ENCODE measurements around the gene ZNF892.

Gene ZNF892

DNA sequence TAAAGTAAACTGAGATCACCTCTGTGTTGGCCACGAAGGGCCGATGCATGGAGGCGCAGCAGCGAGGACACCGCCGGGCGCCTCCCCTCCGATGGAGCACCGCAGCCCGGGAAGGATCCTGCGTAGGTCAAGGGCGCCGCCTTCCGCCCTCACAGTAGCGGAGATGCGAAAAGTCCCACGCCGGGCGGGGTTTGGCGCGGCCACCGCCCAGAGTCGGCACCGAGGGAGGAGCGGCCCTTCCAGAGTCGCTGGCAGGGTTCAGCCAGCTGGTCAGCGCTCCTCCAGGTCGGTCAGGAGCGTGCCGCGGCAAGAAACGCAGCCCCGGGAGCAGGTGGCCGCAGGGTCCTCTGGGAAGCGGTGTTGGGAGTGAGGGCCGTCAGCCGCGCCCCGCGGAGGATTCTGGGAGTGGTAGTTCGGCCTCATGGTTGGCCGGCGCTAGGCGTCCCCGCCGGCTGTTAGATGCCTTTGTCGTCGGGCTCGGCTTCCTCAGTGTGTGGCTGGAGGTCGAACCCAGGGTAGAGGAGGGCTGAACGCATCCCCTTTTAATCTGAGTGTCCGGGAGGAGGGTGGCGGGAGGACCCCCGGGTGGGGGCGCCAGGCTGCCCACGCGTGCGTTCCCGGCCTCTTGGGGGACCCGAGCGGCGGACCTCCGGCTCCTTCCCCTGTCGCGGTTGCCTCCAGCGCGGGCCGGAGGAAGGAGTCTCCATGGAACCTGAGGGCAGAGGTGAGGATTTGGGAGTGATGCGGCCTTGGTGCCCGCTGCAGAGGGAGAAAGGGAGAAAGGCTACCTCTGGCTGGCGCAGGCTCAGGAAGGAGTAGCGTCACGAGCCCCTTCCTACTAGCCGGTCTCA lies at the start of gene ZNF892:
Gene ZNF892, plus strand, starts transcription at position 411 of the 851 bp plus-strand sequence. Its CDS starts 295 bp downstream, at position 706.
- peak; percentile 90 for DNase-seq

DNA sequence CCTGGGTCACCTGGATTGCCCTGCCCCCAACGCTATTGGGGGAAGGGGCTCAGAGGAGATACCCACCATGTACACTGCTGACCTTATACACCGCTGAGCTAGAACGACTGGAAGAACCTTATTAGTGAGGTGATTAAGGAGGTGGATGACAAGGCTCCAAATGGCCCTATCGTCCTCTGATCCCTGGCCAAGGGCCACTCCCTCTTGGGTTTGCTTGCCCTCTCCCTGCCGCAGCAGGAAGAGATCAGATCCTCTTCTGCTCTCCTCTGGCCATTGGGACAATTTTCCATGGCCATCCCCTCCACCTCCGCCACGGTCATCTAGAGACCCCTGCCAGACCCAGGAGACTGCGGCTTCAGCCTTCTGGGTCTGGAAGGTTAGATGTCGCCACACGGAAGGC lies 48.9 kb upstream of the ZNF892 start:
- no peak for DNase-seq

DNA sequence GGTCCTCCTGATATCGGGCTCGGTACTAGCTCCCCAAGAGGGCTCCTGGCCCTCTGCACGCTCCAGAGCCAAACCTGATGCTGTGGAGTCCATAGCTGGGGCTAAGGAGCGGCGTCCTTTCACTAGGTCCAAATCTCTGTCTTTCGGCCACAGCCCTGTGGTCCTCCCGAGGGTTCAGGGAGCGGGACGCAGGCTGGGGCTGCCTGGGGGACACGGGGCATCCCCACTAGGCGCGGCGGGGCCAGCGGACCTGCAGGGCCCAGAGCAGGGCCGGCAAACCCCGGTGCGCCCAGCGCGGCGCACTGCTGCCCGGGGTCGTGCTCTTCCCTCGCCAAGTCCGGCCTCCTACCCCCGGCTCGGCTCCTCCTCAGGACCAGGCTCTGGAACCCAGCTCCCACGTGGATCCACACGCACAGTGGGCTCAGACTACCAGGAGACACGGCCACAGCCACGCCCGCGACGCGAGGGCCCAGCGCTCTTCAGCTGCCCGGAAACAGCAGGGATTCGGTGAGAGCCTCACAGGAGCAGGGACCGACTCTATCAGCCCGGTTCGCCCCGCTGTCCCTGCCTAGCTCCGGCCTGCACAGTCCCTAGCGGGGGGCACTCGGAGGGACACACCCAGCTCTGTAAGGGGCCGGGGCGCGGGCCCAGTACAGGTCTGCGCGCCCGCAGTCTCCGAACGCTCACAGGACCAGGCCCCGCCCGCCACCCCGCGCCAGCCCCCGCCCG lies 48.3 kb upstream of the ZNF892 start:
- DNase-seq = peak; percentile 5

DNA sequence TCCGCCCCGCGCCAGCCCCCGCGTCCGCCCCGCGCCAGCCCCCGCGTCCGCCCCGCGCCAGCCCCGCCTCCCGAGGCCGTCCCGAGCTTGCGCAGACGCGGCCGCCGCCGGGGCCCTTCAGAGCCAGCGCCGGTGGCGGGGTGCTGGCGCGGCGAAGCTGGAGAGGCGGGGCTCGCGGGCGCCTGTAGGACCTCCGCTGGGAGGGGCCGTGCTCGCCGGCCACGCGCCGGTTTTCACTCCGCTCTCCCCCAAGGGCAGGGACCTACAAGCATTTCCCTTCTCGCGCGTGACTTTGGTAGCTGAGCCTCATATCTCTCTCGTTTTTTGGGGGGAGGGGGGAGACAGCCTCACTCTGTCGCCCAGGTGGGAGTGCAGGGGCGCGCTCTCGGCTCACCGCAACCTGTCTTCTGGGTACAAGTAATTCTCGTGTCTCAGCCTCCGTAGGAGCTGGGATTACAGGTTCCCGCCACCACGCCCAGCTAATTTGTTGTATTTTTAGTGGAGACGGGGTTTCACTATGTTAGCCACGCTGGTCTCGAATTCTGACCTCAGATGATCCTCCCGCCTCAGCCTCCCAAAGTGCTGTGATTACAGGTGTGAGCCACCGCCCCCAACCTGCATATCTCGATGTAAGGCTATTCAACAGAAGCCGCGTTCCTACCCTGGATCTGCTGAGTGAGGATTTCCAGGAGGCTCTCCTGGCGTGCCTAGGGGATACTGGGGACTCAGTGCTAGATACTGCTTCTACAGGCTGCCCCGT lies 47.5 kb upstream of the ZNF892 start, which contains the start of gene ZNF514:
Gene ZNF514, minus strand, starts transcription at position 159 of the 760 bp plus-strand sequence. CDS start 6,595 bp downstream, outside the sequence.
- peak; percentile 38 for DNase-seq

DNA sequence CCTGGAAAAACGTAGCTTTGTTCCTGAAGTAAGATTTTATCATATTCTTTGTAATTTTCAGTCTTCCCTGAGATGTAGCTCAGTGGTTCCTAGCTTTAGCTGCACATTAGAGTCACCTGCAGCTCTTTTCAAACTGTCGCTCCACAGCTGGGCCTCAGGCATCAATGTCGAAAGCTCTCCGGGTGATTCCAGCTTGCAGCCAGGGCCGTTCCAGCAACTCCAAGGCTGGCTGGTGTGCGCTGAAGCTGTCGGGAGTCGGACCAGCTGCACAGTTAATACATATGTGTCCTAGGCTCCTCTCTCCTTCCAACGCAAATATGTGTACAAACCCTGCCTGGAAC lies 42.3 kb upstream of the ZNF892 start:
- DNase-seq = no peak

DNA sequence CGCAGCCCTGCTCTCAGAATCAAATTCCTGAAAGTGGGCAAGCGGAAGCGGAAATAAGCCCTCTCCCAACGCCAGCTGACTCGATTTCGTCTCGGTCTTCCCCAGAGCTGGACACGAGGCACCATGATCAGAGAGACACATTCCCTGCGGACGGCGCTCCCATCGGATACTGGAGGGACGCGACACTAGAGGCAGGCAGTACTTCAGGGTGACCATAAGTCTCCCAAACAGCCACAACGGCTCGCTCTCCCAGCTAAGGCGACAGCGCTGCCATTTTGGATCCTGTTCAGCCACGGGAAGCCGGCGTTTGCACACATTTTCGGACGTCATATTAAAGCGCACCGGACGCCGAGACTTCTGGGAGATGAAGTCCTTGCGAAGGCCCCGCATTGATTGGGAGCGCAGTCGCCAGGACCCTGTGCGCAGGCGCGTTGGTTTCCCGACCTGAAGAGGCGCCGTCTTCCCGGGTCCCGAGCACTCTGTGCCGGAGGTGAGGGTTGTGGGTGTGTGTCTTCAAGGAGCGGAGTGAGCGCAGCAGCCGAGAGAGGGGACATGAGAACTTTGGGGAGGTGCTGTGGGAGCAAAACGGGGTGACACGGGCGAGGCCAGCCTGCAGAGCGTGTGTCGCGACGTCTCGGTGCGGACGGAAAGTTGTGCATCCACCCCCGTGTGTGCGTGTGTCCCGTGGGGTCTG lies 41.8 kb upstream of the ZNF892 start, which contains the start of gene ZNF2:
Gene ZNF2, plus strand, starts transcription at position 439 of the 694 bp plus-strand sequence. CDS start 10,418 bp downstream, outside the sequence.
- DNase-seq = peak; percentile 95

DNA sequence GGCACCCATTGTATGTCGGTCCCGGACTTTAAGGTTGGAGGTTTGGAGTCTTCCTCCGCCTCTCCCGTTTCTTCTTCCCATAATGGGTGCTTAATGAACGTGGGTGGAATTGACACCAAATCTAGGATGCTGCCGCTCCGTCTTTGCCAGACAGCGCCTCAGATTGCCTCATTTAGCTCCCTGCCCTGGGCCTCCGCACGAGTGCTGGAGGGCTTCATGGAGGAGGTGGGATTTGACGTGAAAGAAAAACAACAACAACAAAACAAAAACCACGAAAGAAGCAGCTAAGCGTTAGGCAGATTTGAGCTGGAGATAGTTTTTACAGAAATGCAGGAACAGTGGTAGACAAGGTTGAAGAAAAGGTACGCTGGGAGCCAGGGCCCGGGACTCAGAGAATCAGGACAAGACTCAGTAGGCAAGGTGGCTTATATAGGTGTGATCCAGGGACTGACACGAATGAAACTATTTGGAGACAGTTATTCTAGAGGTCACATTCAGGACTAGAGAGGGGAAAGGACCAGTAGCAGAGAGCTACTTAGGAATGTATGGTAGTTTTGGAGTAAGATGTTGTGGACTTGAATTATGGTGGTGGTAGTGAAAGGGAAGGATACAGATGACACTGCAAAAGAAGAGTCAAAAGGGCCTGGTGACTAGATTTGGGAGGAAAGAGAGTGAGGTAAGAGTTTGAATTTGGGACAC lies 41.1 kb upstream of the ZNF892 start:
- DNase-seq = no peak

DNA sequence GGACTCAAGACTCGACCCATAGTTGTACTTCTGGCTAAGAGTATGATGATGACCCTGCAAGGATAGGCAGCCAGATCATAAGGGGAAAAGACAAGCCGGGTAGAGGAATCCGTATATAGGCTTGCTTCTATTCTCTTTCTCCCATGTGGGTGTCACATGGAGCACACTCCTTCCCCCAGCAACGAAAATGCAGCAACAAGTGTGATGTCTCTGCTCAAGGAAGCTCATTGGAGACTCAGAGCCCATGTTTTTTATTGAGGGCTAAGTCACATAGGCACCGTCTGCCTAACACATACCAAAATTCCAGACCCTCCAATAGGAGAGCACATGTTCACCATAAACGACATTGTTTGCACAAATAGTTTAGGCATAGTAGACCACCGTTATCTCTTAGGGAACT lies 35.4 kb upstream of the ZNF892 start:
- DNase-seq = no peak

DNA sequence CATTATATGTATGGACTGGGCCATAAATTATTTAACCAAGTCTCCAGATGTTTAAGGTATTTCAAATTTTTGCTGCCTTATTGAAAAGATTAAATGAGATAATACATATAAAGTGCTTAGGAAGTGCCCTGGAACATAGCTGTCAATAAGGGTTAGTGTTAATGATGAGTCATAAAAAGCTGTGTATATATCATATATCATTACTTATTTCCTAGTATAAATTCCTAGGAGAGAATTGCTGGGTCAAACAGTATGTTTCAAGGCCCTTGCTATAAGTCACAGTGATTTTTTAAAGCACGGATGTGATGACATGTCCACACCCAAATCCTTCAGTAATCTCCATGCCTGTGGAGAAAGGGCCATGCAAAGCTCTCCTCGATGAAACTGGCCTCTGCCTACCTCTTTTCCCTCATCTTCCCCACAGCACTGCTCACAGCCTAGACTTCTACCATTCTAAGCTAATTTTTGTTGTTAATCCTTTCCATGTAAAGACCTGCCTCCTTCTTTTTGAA lies 33.2 kb upstream of the ZNF892 start:
- no peak for DNase-seq

DNA sequence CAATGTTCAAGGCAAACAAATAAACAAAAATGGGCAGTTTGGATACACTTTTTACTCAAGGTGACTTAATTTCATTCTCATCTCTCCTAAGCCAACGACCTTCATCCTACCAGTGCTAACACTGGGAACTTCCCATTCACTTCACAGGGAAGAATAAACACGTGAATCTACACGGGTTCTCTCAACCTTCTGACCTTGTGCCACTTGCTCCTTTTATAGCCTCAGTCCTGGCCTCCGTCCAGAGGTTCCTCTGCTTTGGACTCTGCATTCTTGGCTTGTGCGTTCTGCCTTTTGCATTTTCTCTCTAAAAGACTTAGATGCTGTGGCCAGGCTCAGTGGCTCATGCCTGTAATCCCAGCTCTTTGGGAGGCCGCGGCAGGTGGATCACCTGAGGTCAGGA lies 27.9 kb upstream of the ZNF892 start:
- no peak for DNase-seq

DNA sequence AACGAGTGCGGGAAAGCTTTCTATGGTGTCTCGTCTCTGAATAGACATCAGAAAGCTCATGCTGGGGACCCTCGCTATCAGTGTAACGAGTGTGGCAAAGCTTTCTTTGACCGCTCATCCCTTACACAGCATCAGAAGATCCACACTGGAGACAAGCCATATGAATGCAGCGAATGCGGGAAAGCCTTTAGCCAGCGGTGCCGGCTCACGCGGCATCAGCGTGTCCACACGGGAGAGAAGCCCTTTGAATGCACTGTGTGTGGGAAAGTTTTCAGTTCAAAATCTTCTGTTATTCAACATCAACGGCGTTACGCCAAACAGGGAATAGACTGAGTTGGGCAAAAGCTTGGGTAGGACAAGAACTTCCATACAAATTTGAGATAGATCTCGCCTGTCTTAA lies 25.5 kb upstream of the ZNF892 start:
- DNase-seq = no peak

DNA sequence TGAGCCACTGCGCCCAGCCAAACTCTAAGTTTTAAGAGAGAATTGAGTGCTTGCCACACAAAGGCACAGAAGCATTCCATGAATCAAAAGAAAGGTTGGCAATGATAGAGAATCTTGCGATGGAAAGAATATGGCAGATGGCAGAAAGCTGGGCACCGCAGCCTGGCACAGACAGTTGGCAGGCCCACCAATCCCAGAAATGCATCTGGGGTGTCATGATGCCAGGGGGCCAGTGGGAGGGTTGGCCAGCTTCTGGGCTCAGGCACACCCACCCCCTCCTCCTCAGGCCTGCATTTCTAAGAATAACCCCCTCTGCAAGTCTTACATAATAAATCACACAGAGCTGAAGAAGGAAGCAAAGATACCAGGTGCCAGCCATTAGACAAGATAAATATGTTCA lies 22.1 kb upstream of the ZNF892 start:
- DNase-seq = no peak

DNA sequence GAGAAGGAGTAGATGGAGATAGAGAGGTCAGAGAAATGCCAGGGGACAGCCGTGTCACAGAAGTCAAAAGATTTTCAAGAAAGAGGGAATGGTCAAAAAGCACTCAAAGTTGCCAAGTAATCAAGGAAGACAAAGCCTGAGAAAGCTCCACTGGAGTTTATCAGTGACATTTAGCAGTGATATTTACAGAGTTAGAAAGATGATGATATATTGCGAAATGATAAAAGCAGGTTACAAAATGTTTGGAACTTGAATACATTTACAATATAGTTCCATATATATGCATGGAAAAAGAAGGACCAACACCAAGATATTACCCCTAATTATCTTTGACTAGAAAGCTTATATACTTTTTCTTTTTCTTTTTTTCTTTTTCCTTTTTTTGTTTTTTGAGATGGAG lies 21.3 kb upstream of the ZNF892 start:
- DNase-seq = no peak

DNA sequence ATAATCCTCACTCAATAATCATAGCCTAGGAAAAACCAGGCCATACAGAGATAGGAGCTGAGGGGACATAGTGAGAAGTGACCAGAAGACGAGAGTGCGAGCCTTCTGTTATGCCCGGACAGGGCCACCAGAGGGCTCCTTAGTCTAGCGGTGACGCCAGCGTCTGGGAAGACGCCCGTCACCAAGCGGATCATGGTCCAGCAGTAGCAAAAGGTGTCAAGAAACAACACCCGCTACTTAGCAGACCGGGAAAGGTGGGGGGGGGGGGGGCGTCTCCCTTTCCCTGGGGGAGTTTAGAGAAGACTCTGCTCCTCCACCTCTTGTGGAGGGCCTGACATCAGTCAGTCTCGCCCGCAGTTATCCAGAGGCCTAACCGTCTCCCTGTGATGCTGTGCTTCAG lies 14.4 kb upstream of the ZNF892 start:
- peak; percentile 13 for DNase-seq

DNA sequence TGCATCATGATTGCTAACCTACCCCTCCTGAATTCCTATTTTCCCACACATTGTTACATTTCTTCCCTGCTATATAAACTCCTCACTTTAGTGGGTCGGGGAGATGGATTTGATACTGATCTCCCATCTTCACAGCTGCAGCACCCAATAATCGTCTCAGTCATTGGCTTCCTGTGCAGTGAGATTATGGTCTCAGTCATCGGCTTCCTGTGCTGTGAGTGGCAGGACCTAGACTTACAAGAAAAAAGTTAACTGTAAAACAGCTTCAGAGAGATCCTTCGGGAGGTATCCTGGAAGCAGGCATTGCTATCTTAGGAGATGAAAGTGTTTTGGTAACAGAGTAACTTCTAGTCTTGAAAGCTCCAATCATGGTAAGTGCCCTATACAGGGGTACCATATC lies 3.4 kb upstream of the ZNF892 start:
- no peak for DNase-seq

DNA sequence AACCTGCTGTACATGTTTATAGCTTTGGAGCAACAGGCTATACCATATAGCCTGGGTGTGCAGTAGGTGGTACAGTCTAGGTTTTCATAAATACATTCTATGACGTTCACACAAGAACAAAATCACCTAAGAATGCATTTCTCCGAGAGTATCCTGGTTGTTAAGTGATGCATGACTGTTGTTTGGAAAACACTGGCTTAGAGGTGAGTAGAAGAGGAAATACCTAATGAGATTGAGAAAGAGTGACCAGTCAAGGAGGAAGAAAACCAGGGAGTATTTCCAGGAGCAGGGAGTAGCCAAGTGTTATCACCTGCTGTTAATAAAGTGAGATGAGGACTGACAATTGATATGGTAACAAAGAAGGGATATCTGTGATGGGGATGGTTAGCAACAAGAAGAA lies 2.9 kb upstream of the ZNF892 start:
- DNase-seq = no peak

DNA sequence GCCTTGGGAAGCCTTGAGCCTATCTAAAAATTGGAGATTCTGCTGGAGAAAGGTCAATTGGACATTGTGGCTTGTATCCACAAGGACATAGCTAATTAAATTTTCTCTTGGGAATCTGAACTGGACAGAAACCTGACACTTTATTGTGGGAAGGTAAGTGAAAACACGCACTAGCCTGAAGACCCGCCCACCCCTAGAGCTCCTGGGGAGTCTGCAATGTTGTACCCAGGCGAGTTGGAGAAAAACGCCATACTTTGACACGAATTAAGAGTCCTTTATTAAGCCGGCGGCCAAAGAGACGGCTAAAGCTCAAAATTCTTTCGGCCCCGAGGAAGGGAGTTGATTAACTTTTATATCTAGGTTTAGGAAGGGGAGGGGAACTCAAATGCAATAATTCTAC lies 1.2 kb upstream of the ZNF892 start:
- no peak for DNase-seq

DNA sequence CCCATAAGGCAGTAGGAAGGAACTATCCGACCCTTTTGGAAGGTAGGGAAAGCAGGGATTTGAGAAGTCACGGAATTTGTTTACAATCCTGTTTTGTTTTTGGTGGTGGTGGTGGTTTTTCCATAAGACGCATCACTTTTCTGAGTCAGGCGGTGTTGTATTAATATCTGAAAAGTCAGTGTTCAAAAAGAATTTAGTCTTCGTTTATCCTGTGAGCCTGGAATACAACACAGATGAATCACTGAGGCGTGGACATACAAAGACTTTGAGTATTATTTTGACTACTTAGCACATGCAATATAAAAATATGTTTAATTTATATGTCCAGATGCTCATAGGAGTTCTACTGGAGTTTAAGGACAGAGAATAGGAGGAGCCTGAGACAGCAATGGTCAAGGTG lies 785 bp downstream of the ZNF892 start:
- DNase-seq = no peak

DNA sequence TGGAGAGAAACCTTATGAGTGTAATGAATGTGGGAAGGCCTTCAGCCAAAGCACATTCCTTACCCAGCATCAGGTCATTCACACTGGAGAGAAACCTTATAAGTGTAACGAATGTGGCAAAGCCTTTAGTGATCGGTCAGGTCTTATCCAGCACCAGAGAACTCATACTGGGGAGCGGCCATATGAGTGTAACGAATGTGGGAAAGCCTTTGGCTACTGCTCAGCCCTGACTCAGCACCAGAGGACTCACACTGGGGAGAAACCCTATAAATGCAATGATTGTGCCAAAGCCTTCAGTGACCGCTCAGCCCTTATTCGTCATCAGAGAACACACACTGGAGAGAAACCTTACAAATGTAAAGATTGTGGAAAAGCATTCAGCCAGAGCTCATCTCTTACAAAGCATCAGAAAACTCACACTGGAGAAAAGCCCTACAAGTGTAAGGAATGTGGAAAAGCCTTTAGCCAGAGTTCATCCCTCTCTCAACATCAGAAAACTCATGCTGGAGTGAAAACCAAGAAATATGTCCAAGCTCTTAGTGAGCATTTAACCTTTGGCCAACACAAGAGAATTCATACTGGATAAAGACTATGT lies 7.8 kb downstream of the ZNF892 start:
- no peak for DNase-seq

DNA sequence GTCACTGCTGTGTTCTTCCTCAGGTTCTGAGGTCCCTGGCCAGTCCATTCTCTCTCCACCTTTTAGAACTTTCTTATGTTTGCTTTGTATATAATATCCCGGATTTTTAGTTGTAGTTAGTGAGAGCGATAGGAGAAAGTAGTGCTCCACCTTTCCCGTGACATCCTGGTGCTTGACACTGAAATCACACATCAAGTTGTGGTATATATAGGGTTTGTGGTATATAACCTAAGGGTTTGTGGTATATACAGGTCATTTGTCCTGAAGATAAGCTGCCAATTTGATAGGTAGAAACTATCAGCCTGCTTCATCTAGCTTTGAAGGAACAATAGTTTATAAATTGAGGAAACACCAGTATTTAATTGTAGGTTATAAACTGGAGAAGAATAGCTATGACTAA lies 13.1 kb downstream of the ZNF892 start:
- no peak for DNase-seq

DNA sequence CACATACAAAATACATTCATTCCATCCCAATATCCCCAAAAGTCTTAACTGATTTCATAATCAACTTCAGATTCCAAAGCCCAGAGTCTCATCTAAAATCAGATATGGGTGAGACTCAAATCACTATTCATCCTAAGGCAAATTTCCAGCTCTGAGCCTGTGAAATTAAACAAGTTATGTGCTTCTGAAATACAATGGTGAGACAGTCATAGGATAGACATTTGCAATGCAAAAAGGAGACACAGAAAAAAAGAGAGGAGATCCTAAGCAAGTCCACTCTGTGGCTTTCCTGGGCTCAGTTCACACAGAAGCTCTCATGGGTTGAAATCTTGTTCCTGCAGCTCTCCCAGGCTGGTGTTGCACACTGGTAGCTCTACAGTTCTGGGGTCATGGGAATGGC lies 18.3 kb downstream of the ZNF892 start:
- DNase-seq = no peak

DNA sequence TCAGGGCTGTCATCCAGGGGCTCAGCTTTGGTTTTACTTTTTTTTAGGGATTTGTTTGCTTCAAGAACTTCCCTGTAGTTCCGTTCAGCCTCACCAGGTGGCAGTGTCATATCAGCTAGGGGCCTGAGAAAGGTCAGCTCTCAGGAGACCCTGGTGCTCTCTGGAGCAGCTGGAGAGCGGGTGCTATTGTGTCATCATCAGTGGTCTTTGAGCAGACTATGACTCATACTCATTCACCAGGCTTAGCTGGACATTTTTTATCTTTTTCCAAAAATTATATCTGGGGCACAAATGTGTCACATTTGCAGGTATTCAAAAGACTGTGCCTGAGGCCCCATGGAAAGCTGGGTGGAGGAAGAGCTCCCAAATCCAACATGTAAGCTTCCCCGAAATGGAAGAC lies 24.4 kb downstream of the ZNF892 start:
- DNase-seq = peak; percentile 74

Data from DMS79 treated with DMSO at 0.1 percent for 48 hours (cell line).